Suppressor macrophage treated with lipopolysaccharide for 4 hours (primary cell): ENCODE results near the gene SH3GLB1.

Experiments used
- DNase-seq: peaks from one replicate; pipeline ENCODE4 v3.0.0-alpha.2; 2020

Gene SH3GLB1

DNA sequence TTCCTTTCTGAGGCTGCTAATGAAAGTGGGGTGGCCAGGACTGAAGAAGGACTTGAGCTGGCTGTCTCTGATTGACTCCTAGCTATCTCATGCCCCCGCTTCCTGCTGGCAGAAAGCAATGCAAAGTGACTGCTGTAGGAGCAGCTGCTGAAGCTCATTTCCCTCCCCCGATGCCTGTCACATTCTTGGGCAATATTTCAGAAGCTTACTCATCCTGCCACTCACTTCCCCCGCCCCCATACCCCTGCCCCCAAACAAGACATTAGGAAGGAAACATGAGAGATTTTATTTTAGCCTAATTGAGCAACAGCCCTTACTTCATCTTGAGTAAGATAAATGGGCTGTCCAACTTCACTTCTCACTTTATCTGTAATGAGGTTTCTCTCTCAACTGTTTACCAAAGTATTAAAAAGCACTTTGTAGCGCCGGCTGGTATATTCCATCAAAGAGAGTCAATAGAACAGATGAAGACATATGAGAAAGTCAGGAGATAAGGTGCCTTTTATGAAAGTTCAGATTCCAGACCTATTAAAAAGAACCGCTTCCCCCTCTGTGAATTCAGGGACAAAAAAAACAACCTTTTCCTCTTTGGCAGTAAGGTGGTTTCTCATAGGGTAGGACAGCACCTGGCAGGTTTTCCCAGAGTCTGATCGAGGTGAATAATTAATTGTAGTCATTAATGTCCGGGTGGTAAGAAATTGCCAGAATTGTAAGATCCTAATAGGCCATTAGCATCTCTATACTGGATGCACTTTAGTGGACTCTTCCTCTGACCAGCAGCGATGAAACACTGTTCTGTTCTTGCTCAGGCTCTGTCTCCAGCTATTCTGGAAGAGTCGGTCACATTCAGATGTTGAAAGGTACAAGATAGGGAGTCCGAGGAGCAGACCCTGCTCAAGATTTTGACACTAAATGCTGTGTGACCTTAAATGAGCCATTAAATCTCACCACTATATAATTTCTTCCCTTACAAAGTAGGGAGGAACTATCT is 70.2 kb downstream of the SH3GLB1 start:
- DNase-seq, result peak; percentile 96

DNA sequence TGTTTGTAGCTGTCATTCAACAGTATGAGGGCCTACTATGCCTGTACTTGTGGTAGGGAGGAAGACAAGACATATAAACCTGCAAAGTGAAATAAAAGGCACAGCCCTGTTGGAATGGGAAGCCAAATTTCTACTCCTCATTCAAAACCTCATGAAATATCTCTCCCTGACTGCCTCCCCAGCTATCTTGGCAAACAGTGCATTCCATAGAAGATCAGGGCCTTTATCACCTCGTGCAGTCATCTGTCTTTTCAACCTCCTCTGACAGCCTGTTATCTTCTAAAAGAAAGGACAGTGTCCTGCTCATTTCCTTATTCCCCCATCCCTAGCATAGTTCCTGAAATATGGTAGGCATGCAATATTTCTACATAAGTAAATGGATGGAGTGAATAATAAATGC is 71.0 kb downstream of the SH3GLB1 start:
- DNase-seq, result no peak

- no peak for DNase-seq
Measured at GRCh38 chr1:86776108-86776507, 71.7 kb downstream of the SH3GLB1 start.

- DNase-seq, result no peak
Measured at GRCh38 chr1:86778569-86779239, 74.3 kb downstream of the SH3GLB1 start.

DNA sequence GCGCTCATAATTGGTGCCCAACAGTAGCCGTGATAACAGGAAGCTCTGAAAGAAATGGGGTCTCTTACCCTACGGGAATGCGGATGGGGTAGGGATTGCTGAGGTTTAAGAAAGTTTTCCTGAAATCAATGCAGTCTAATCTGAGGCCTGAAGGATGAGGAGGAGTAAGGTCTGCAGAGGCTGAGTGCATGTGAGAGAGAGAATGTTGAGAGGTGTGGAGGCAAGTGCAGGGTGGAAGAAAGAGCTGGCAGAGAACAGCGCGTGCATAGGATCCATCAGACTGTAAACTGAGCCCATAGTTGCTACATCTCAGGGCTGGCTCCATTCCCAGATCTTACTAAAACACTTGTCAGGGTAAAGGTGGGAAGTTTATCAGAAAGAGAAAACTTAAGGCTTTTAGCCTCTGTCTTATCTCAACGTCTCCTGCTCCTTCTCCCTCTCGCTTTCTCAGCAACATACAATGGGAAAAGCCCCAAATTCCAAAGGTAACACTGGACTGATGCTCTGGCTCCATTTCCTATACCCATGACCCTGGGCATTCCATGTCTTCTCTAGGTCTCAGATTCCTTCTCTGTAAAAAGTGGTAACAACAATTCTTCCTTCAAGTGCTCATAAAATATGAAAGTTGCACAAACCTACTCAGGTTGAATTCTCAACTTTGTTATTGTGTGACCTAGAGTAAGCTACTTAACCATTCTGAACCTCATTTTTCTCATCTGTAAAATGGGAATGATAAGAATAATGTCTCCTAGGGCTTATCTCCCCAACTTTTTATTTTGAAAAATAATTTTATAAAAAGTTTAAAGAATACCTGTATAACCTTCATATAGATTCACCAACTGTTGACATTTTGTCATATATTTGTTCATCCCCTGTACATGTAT is 75.2 kb downstream of the SH3GLB1 start:
- no peak for DNase-seq

DNA sequence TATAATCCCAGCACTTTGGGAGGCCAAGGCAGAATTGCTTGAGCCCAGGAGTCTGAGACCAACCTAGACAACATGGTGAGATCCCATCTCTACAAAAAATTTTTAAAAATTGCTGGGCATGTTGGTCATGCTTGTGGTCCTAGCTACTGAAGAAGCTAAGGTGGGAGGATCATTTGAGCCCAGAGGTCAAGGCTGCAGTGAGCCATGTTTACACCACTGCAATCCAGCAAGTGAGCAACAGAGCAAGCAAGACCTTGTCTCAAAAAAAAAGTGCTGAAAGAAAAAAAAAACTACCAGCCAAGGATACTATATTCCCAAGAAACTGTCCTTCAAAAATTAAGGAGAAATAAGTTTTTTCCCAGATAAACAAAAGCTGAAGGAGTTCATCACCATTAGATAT is 78.1 kb downstream of the SH3GLB1 start:
- no peak for DNase-seq

DNA sequence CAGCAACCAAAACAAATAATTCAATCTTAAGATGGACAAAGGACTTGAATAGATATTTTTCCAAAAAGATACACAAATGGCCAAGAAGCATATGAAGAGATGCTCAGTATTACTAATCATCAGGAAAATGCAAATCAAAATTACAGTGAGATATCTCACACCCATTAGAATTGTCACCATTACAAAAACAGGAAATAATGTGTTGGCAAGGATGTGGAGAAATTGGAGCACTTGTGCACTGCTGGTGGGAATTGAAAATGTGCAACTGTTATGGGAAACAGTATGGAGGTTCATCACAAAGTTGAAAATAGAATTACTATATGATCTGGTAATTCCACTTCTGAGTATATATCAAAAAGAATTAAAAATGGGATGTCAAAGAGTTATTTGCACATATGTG is 83.2 kb downstream of the SH3GLB1 start:
- peak; percentile 46 for DNase-seq

DNA sequence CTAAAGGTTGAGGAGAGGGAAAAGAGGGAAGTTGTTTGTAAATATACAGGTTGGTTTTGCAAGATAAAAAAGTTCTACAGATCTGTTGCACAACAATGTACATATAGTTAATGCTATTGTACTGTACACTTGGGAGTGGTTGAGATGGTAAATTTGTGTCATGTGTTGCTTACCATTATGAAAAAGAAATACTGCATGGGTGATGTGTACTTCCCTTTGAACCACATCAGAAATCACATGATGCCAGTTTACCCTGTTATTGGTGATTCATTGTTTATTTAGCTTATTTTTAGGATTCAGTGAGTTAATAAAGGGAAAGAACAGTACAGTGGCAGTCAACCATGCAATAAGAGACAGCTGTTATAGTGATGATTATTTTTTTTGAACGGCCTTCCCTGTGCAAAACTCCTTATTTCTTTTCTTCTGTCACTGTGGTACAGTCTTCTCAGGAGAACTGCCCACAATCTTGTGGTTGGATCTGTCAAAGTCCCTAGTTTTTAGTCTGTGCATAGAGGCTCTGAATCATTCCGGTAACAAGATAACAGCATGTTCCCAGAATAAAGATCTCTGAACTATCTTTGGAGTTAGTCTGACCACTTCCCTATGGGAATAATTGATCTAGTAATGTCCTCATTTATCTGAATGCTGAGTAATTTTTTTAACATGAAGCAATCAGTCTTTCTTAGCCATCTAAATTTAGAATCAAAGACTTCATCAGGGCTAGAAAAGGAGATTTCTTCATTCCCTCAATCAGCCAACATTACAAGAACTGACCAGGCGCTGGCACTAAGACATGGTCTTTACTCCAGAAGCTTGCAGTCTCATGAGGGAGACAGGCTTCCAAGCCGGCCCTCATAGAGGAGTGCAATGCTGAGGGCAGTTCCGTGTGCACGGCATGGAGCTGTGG is 84.2 kb downstream of the SH3GLB1 start:
- DNase-seq, result peak; percentile 86

DNA sequence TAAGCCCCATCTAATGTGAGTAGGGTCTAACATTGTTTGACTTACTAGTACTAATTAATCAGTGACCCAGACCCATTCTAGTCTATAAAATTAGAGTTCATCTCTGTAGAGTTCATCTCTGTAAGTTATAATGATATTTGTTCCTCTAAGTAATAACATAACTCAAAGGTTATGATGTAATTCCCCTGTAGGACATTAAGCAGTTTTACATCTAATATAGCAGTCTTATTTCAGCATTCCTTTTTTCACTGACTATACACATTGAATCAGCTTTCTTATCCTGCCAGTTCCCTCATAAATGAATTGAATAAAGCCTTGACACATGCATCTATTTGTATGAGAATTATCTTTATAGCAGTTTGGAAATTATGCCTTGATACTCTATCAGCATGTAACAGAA is 90.9 kb downstream of the SH3GLB1 start:
- DNase-seq, result no peak
